Hepatocyte (in vitro differentiated cells): ENCODE measurements around the gene UPK2. TPM values are rescaled to one million over a fixed set of nuclear protein-coding genes. Genes with fewer than 3 reads are reported as not detected.

Source experiments
- DNase-seq: peaks from one replicate; pipeline ENCODE4 v3.0.0-alpha.2; 2016; ENCODE audit warnings: low spot score
- H2AFZ ChIP-seq: fragments of 200-600 bp; sonication (generic); 2 replicates; pipeline ENCODE4 v1.6.0; 2016; ENCODE audit warnings: antibody characterized with exemption, mild to moderate bottlenecking
- H3K27ac ChIP-seq: fragments of 200-600 bp; sonication (generic); 2 replicates; pipeline ENCODE4 v1.5.1; 2016; ENCODE audit warnings: mild to moderate bottlenecking
- H3K27me3 ChIP-seq: fragments of 200-600 bp; sonication (generic); 2 replicates; pipeline ENCODE4 v1.6.1; 2016
- H3K36me3 ChIP-seq: fragments of 200-600 bp; sonication (generic); replicated peaks from 2 replicates; pipeline ENCODE4 v1.5.1; 2016; ENCODE audit warnings: low read depth; ENCODE audit not compliant: insufficient read depth
- H3K4me1 ChIP-seq: fragments of 200-600 bp; sonication (generic); 2 replicates; pipeline ENCODE4 v1.5.1; 2016; ENCODE audit warnings: mild to moderate bottlenecking, moderate library complexity; ENCODE audit not compliant: insufficient read depth
- H3K4me2 ChIP-seq: fragments of 200-600 bp; sonication (generic); 2 replicates; pipeline ENCODE4 v1.6.0; 2016
- H3K4me3 ChIP-seq: fragments of 200-600 bp; sonication (generic); 2 replicates; pipeline ENCODE4 v1.5.1; 2016; ENCODE audit warnings: mild to moderate bottlenecking
- H3K79me2 ChIP-seq: fragments of 200-600 bp; sonication (generic); 2 replicates; pipeline ENCODE4 v1.6.0; 2017; ENCODE audit warnings: mild to moderate bottlenecking
- H3K9me2 ChIP-seq: fragments of 200-600 bp; sonication (generic); replicated peaks from 2 replicates; pipeline ENCODE4 v1.6.0; 2017; ENCODE audit warnings: mild to moderate bottlenecking; ENCODE audit not compliant: insufficient read depth
- H3K9me3 ChIP-seq: fragments of 200-600 bp; sonication (generic); 2 replicates; pipeline ENCODE4 v1.5.1; 2016; ENCODE audit warnings: low read depth, mild to moderate bottlenecking
- H4K20me1 ChIP-seq: fragments of 200-600 bp; sonication (generic); 2 replicates; pipeline ENCODE4 v1.6.0; 2016; ENCODE audit warnings: mild to moderate bottlenecking; ENCODE audit not compliant: insufficient read depth, poor library complexity, severe bottlenecking
- CTCF ChIP-seq: fragments of 200-600 bp; sonication (generic); IDR thresholded peaks from 2 replicates; pipeline ENCODE4 v1.5.1; 2016; ENCODE audit warnings: antibody characterized with exemption, mild to moderate bottlenecking; ENCODE audit not compliant: poor library complexity
- EZH2 ChIP-seq: fragments of 200-600 bp; sonication (generic); IDR thresholded peaks from 2 replicates; pipeline ENCODE4 v1.6.1; 2016; ENCODE audit warnings: antibody characterized with exemption, mild to moderate bottlenecking, borderline replicate concordance
- EZH2phosphoT487 ChIP-seq: fragments of 200-600 bp; sonication (generic); IDR thresholded peaks from one replicate; pipeline ENCODE4 v1.6.1; 2018; ENCODE audit warnings: antibody characterized with exemption, mild to moderate bottlenecking, low read depth, moderate library complexity; ENCODE audit not compliant: unreplicated experiment, severe bottlenecking
- WGBS: methylation state at CpG from one replicate; pipeline ENCODE4 v1.1.6; 2016; ENCODE audit warnings: low lambda C conversion rate; ENCODE audit errors: missing lambda C conversion rate; 5-methylcytosine and 5-hydroxymethylcytosine counted together
- polyA plus RNA-seq: library from polyadenylated mRNA; unstranded; fragments of >200 nt; fragmentation: Nextera tagmentation; extraction: Ambion mirVana; gene quantifications from 2 replicates; pipeline ENCODE4 v1.2.1, GENCODE V29; 2016
- total RNA-seq: library from RNA; depleted of rRNA; stranded (reverse); fragments of >200 nt; gene quantifications from 2 replicates; pipeline ENCODE4 v1.2.3, GENCODE V29; 2014

UPK2 gene
- total and polyA plus RNA-seq, 2 experiments from 2014 or later: 2.2 to 55.3 TPM

GRCh38 chr11:118928101-118928869, 27.8 kb upstream of the UPK2 start:
- H3K4me1 ChIP-seq: peaks cover 21% of the 10 kb centered on the region
- peak overlapping the region; percentile 92 for H3K4me2 ChIP-seq
- H2AFZ ChIP-seq: peak overlapping the region; percentile 70
- H3K79me2 ChIP-seq: peaks cover 30% of the 10 kb centered on the region
- H3K9me3 ChIP-seq: no peaks in the 10 kb centered on the region
- peak overlapping the region; percentile 98 for H3K27ac ChIP-seq
- TF ChIP-seq EZH2 (no peak), EZH2phosphoT487 (no peak), CTCF (peak; percentile 96)
- DNase-seq: peak; percentile 96
- no peaks in the 10 kb centered on the region for H3K27me3 ChIP-seq
- H3K9me2 ChIP-seq: no peaks in the 10 kb centered on the region
- H4K20me1 ChIP-seq: peaks cover 7% of the 10 kb centered on the region
- under 1% methylated on average over 32 of the region's 32 CpGs for WGBS
- H3K4me3 ChIP-seq: peak overlapping the region; percentile 73
- H3K36me3 ChIP-seq: no peaks in the 10 kb centered on the region

GRCh38 chr11:118928870-118929500, 27.1 kb upstream of the UPK2 start:
- Histone ChIP-seq H4K20me1 (no peaks in the 10 kb centered on the region), H3K4me3 (peak overlapping the region; percentile 73), H3K79me2 (peaks cover 23% of the 10 kb centered on the region), H3K27me3 (no peaks in the 10 kb centered on the region), H3K4me1 (peaks cover 28% of the 10 kb centered on the region), H3K9me2 (no peaks in the 10 kb centered on the region), H3K36me3 (no peaks in the 10 kb centered on the region), H3K4me2 (peak overlapping the region; percentile 92), H3K9me3 (no peaks in the 10 kb centered on the region), H2AFZ (peak overlapping the region; percentile 70), H3K27ac (peak overlapping the region; percentile 98)
- DNase-seq: peak; percentile 84
- WGBS: under 1% methylated on average over 18 of the region's 26 CpGs
- TF ChIP-seq EZH2: no peak
- no peak for TF ChIP-seq EZH2phosphoT487
- no peak for TF ChIP-seq CTCF

GRCh38 chr11:118929501-118930093, 26.5 kb upstream of the UPK2 start:
- Histone ChIP-seq H3K9me2 (no peaks in the 10 kb centered on the region), H2AFZ (no peak overlapping the region), H4K20me1 (no peaks in the 10 kb centered on the region), H3K9me3 (no peaks in the 10 kb centered on the region), H3K79me2 (peaks cover 17% of the 10 kb centered on the region), H3K4me1 (peaks cover 28% of the 10 kb centered on the region), H3K4me2 (peak overlapping the region; percentile 92), H3K27me3 (no peaks in the 10 kb centered on the region), H3K4me3 (peak overlapping the region; percentile 73), H3K27ac (peak overlapping the region; percentile 98), H3K36me3 (no peaks in the 10 kb centered on the region)
- TF ChIP-seq CTCF (no peak), EZH2phosphoT487 (no peak), EZH2 (no peak)
- peak; percentile 93 for DNase-seq
- 0% methylated on average over 12 of the region's 26 CpGs for WGBS
